Activated T-cell treated with anti-CD3 and anti-CD28 coated beads, Interleukin-2, amount 50 U/mL, for 24 hours (primary cell): ENCODE results near the gene ACLY.
A peak's percentile ranks its signal among the peaks of the same experiment; 100 is the strongest.
"Not testable (repeated sequence)": the region's sequence is repeated elsewhere in the genome, so short reads cannot be mapped to it uniquely, and the experiment has no call there.

Experiments used
- DNase-seq: peaks from one replicate; pipeline ENCODE4 v3.0.0-alpha.2; 2020
- H3K27ac Mint-ChIP-seq: 2 replicates; pipeline ENCODE4 v1.8.0; 2020; ENCODE audit warnings: mild to moderate bottlenecking, mixed read lengths
- H3K27me3 Mint-ChIP-seq: 2 replicates; pipeline ENCODE4 v1.8.0; 2020; ENCODE audit warnings: mixed read lengths
- H3K36me3 Mint-ChIP-seq: 2 replicates; pipeline ENCODE4 v1.8.0; 2020; ENCODE audit warnings: low read depth, mixed read lengths
- H3K4me1 Mint-ChIP-seq: 2 replicates; pipeline ENCODE4 v1.8.0; 2020; ENCODE audit warnings: low read depth, mixed read lengths
- H3K4me3 Mint-ChIP-seq: 2 replicates; pipeline ENCODE4 v1.8.0; 2020; ENCODE audit warnings: mild to moderate bottlenecking, moderate library complexity, mixed read lengths
- H3K9me3 Mint-ChIP-seq: 2 replicates; pipeline ENCODE4 v1.8.0; 2020; ENCODE audit warnings: mixed read lengths

Gene ACLY

GRCh38 chr17:41885733-41886132 is 33.0 kb downstream of the ACLY start:
- Mint-ChIP-seq H3K9me3 (no peaks in the 10 kb centered on the region), H3K27ac (peak overlapping the region; percentile 24), H3K4me1 (no peaks in the 10 kb centered on the region), H3K27me3 (no peaks in the 10 kb centered on the region), H3K4me3 (no peak overlapping the region), H3K36me3 (peaks cover 88% of the 10 kb centered on the region)
- DNase-seq = no peak

- Mint-ChIP-seq H3K4me3 (no peak overlapping the region), H3K9me3 (no peaks in the 10 kb centered on the region), H3K4me1 (no peaks in the 10 kb centered on the region), H3K27ac (peak overlapping the region; percentile 76), H3K27me3 (no peaks in the 10 kb centered on the region), H3K36me3 (peaks cover 91% of the 10 kb centered on the region)
- no peak for DNase-seq
These were observed 36.0 kb downstream of the ACLY start for GRCh38 chr17:41882756-41883155.

GRCh38 chr17:41880130-41880529 is 38.6 kb downstream of the ACLY start:
- no peak for DNase-seq
- no peak overlapping the region for H3K27ac Mint-ChIP-seq
- no peaks in the 10 kb centered on the region for H3K4me1 Mint-ChIP-seq
- H3K27me3 Mint-ChIP-seq = no peaks in the 10 kb centered on the region
- H3K4me3 Mint-ChIP-seq = no peak overlapping the region
- H3K9me3 Mint-ChIP-seq = no peaks in the 10 kb centered on the region
- peaks cover 89% of the 10 kb centered on the region for H3K36me3 Mint-ChIP-seq

- peak overlapping the region; percentile 29 for H3K27ac Mint-ChIP-seq
These were observed 44.5 kb downstream of the ACLY start for GRCh38 chr17:41874293-41874670.

GRCh38 chr17:41873559-41874292 is 45.0 kb downstream of the ACLY start:
- Mint-ChIP-seq H3K9me3 (no peaks in the 10 kb centered on the region), H3K27ac (peak overlapping the region; percentile 29), H3K4me3 (no peak overlapping the region), H3K4me1 (peaks cover 25% of the 10 kb centered on the region), H3K27me3 (no peaks in the 10 kb centered on the region), H3K36me3 (peaks cover 95% of the 10 kb centered on the region)
- DNase-seq = no peak

More at GRCh38 chr17:41874293-41874670, 44.5 kb downstream of the ACLY start:
- H3K4me3 Mint-ChIP-seq, H3K9me3 Mint-ChIP-seq, H3K27me3 Mint-ChIP-seq, DNase-seq: not testable (repeated sequence)
- peaks cover 95% of the 10 kb centered on the region for H3K36me3 Mint-ChIP-seq
- H3K4me1 Mint-ChIP-seq = peaks cover 20% of the 10 kb centered on the region

- Mint-ChIP-seq H3K36me3 (peaks cover 94% of the 10 kb centered on the region), H3K27ac (peak overlapping the region; percentile 68), H3K27me3 (no peaks in the 10 kb centered on the region), H3K9me3 (no peaks in the 10 kb centered on the region), H3K4me3 (no peak overlapping the region), H3K4me1 (peaks cover 43% of the 10 kb centered on the region)
- DNase-seq = no peak
These were observed 47.0 kb downstream of the ACLY start for GRCh38 chr17:41871789-41872188.

GRCh38 chr17:41870627-41871026 is 48.1 kb downstream of the ACLY start:
- H3K27ac Mint-ChIP-seq = peak overlapping the region; percentile 97
- no peaks in the 10 kb centered on the region for H3K27me3 Mint-ChIP-seq
- no peak for DNase-seq
- peaks cover 48% of the 10 kb centered on the region for H3K4me1 Mint-ChIP-seq
- no peaks in the 10 kb centered on the region for H3K9me3 Mint-ChIP-seq
- peaks cover 90% of the 10 kb centered on the region for H3K36me3 Mint-ChIP-seq
- no peak overlapping the region for H3K4me3 Mint-ChIP-seq

- no peak for DNase-seq
- H3K9me3 Mint-ChIP-seq = no peaks in the 10 kb centered on the region
- H3K36me3 Mint-ChIP-seq = peaks cover 89% of the 10 kb centered on the region
- H3K27me3 Mint-ChIP-seq = no peaks in the 10 kb centered on the region
- no peak overlapping the region for H3K4me3 Mint-ChIP-seq
- peak overlapping the region; percentile 97 for H3K27ac Mint-ChIP-seq
- H3K4me1 Mint-ChIP-seq = peaks cover 50% of the 10 kb centered on the region
These were observed 48.7 kb downstream of the ACLY start for GRCh38 chr17:41870097-41870496.

GRCh38 chr17:41869426-41869825 is 49.3 kb downstream of the ACLY start:
- Mint-ChIP-seq H3K4me1 (peaks cover 50% of the 10 kb centered on the region), H3K4me3 (peak overlapping the region; percentile 63), H3K27ac (peak overlapping the region; percentile 97), H3K9me3 (no peaks in the 10 kb centered on the region), H3K36me3 (peaks cover 82% of the 10 kb centered on the region), H3K27me3 (no peaks in the 10 kb centered on the region)
- no peak for DNase-seq

GRCh38 chr17:41868568-41868967 is 50.2 kb downstream of the ACLY start:
- H3K36me3 Mint-ChIP-seq = peaks cover 74% of the 10 kb centered on the region
- H3K9me3 Mint-ChIP-seq = no peaks in the 10 kb centered on the region
- peaks cover 50% of the 10 kb centered on the region for H3K4me1 Mint-ChIP-seq
- H3K27ac Mint-ChIP-seq = peak overlapping the region; percentile 97
- H3K27me3 Mint-ChIP-seq = no peaks in the 10 kb centered on the region
- peak overlapping the region; percentile 63 for H3K4me3 Mint-ChIP-seq
- DNase-seq = no peak

- no peak overlapping the region for H3K4me3 Mint-ChIP-seq
- H3K36me3 Mint-ChIP-seq = peaks cover 48% of the 10 kb centered on the region
- no peak for DNase-seq
- peaks cover 57% of the 10 kb centered on the region for H3K4me1 Mint-ChIP-seq
- no peak overlapping the region for H3K27ac Mint-ChIP-seq
- H3K9me3 Mint-ChIP-seq = no peaks in the 10 kb centered on the region
- H3K27me3 Mint-ChIP-seq = no peaks in the 10 kb centered on the region
These were observed 53.2 kb downstream of the ACLY start for GRCh38 chr17:41865596-41865893.

- H3K36me3 Mint-ChIP-seq = peaks cover 46% of the 10 kb centered on the region
- H3K27me3 Mint-ChIP-seq = no peaks in the 10 kb centered on the region
- peaks cover 57% of the 10 kb centered on the region for H3K4me1 Mint-ChIP-seq
- H3K4me3 Mint-ChIP-seq = no peak within 1 kb of the TSS
- DNase-seq = peak; percentile 90
- no peak within 1 kb of the TSS for H3K27ac Mint-ChIP-seq
- H3K9me3 Mint-ChIP-seq = no peaks in the 10 kb centered on the region
These were observed 53.7 kb downstream of the ACLY start, which contains the start of gene KLHL11 for GRCh38 chr17:41864836-41865595. TSS of gene KLHL11 (minus strand) at chr17:41865423. CDS start at chr17:41865370, 53 bp downstream.

GRCh38 chr17:41864498-41864835 is 54.3 kb downstream of the ACLY start:
- Mint-ChIP-seq H3K4me1 (peaks cover 56% of the 10 kb centered on the region), H3K27ac (no peak overlapping the region), H3K36me3 (peaks cover 45% of the 10 kb centered on the region), H3K9me3 (no peaks in the 10 kb centered on the region), H3K27me3 (no peaks in the 10 kb centered on the region), H3K4me3 (no peak overlapping the region)
- DNase-seq = no peak

GRCh38 chr17:41863074-41863848 is 55.5 kb downstream of the ACLY start:
- no peaks in the 10 kb centered on the region for H3K27me3 Mint-ChIP-seq
- H3K4me3 Mint-ChIP-seq = no peak overlapping the region
- peaks cover 46% of the 10 kb centered on the region for H3K4me1 Mint-ChIP-seq
- no peak overlapping the region for H3K27ac Mint-ChIP-seq
- no peaks in the 10 kb centered on the region for H3K9me3 Mint-ChIP-seq
- H3K36me3 Mint-ChIP-seq = peaks cover 36% of the 10 kb centered on the region
- DNase-seq = peak; percentile 62
